Suppressor macrophage treated with lipopolysaccharide for 4 hours (primary cell): Measurements from ENCODE around the gene NSD2.
"Not testable (repeated sequence)": the region's sequence is repeated elsewhere in the genome, so short reads cannot be mapped to it uniquely, and the experiment has no call there.

Source experiments
- DNase-seq: peaks from one replicate; pipeline ENCODE4 v3.0.0-alpha.2; 2020

The NSD2 gene

DNA sequence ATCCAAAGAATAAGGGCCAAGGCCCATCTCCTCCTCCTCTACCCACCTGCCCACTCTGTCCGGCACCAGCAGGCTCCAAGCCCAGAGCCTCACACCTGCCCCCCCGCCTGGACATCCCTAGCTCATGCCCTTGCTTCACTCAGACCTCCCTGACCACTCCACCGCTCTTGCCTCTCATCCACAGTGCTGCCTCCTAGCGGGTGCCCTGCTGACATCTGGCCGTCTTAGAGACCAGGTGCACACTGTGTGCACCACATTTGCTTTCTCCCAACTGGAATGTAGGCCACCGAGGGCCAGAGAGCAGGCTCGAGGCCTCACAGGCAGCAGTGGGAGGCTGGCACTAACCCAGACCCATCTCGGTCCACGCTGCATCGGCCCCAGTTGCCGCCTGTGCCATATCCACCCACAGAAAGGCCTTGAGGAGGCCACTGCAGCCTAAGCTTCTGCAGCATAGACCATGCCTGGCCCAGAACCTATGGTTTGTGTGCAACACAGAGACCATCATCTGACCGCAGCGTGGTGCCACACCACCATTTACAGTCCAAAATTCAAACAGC lies 28.8 kb upstream of the NSD2 start:
- DNase-seq: no peak

DNA sequence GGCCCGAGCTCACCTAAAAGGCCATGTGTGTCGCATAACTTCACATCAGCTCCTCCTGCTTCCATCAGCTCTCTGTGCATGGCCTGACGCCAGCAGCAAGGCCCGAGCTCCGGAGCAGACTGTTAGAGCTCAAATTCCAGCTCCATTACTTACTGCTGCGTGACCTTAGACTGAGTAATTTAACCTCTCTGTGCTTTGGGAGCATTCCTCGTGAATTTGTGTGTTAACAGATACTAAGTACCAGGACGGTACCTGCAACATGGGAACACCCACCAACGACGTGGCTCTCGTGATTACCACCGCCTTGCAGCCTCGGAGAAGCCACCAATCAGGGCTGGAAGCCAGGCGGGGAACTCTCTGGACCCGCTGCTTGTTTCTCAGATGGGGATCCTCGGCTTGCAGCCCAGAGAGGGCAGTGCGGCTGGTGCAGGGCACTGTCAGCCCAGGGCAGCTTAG lies 28.2 kb upstream of the NSD2 start:
- no peak for DNase-seq

DNA sequence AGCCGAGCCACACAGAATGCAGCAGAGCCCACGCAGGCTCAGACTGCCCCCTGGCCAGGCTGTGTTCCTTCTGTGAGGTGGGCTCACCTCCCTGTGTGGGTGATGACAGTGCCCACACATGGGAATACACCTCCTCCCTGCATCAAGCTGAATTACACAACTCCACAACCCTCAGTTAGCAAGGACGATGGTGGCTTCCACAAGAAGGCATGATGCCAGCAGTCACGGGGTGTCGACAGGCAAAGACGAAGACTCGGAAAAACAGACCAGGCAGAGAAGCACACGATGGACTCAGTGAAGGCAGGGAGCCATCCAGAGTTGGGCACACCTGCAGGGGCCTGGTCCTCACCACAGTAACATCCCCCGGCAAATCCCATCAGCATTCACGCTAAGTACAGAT lies 27.3 kb upstream of the NSD2 start:
- no peak for DNase-seq

DNA sequence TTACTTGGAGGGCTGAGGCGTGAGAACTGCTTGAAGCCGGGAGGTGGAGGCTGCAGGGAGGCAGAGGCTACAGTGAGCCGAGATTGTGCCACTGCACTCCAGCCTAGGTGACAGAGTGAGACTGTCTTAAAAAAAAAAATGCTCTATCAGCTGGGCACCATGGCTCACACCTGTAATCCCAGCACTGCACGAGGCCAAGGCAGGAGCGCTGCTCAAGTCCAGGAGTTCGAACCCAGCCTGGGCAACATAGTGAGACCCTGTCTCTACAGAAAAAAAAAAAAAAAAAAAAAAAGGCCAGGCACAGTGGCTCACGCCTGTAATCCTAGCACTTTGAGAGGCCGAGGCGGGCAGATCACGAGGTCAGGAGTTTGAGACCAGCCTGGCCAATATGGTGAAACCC lies 26.6 kb upstream of the NSD2 start:
- not testable (repeated sequence) for DNase-seq

DNA sequence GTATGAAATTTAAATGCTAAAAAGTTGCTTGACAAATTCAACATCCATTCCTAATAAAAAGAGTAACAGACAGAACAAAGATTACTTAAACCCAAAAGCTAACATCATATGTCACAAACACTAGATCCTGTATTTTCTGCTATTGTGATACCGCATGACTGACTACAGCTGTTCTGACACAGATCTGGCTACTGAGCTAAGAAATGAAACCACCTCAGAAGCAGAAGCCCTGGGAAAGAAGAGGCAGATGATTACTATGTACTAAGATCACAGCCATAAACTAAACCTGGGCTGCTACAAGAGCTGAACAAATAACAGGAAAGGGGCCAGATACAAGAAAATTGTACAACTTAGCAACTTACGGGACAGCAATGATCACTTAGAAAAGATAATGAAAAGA lies 24.6 kb upstream of the NSD2 start:
- DNase-seq: no peak

DNA sequence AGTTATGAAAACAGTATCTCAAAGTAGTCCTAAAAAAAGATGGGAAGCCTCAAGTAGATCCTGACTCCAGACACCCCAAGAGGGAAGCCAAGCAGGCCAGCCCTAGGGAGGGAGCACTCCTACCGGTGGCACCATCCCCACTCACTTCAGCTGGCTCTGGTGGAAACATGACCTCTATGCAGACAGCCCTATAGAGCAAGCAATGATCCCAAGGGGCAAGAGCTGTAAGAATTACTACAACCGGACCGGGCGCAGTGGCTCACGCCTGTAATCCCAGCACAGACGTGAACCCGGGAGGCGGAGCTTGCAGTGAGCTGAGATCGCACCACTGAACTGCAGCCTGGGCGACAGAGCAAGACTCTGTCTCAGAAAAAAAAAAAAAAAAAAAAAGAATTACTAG lies 20.9 kb upstream of the NSD2 start:
- DNase-seq: no peak

DNA sequence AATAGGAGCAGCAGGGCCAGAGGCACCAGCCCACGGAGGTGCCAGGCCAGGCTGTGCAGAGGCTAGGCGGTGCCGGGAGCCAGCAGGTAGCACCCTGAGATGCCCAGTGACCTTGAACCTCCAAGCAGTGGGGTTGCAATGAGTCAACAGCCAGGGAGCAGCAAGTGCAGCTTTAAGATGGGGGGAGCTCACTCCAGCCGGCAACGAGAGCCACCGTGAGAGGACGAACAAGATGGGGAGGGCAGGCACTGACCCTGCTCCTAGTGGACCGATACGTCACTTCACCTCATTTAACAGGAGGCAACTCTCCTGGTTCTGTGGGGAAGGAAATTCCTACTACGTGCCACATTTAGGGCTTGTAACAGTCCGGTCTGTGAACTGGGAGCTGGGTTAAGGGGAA lies 20.0 kb upstream of the NSD2 start:
- DNase-seq: no peak

DNA sequence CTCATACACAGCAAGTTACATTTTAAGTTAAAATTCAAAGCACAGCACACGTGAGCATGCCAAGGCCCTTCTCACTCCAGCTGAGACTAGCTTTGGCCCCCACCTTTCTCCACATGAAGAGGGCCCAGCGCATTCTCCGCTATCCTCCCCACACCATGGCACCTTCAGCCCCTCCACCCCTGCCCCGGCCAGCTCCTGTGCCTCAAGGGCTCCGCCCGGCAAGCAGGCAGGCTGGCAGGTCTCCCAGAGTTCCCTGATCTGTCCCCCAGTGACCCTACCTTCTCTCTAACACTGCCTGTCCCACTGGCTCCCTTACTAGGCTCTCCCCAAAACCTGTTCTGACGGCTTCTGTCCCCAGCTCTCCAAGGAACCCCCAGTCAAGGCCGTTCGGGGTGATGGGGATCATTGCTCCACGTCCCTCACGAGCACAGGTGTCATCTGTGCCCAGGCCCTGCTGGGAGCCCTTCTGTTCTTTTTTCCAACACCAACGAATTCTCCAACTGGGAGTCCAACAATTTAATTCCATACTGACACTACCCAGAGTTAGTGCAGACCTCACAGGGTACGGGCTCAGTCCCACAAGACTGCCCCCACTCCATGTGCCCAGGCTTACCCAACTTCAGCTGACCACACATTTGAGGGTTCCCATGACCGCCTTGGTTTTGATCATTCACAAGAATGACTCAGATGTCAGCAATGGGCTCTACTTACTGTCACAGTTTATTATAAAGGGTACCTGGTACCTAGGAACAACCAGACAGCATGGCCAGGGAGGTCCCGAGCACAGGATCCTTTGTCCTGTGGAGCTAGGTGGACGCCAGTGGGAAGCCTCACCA lies 19.4 kb upstream of the NSD2 start:
- peak; percentile 27 for DNase-seq

DNA sequence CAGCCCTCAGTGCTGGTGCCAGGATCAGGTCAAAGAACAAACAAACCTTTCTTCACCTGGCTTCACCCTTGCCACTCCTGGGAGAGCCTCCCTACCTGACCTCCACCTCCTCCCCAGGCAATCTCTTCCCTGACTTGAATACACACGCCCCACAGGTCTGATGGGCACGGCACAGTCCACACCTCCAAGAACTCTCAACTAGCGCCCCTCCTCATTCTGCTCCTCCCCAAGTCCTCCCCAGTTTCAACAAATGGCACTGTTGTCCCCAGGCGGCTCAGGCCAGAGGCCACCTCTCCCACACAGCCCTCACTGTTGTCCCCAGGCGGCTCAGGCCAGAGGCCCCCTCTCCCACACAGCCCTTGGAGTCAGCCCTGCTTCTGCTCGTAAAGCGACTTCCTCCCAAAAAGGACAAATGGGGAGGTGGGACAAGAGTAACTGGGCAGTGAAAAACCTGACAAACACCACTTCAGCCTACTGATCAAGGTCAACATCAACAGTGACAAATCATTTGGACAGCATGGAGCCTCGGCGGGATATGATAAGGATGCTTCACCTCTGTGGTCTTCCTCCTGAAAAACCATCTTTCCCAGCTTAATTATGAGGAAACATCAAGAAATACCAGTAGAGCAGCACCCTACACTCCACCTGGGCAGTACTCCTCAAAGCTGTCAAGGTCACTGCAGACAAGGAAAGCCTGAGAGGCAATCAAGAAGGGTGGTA lies 18.1 kb upstream of the NSD2 start:
- DNase-seq: no peak

DNA sequence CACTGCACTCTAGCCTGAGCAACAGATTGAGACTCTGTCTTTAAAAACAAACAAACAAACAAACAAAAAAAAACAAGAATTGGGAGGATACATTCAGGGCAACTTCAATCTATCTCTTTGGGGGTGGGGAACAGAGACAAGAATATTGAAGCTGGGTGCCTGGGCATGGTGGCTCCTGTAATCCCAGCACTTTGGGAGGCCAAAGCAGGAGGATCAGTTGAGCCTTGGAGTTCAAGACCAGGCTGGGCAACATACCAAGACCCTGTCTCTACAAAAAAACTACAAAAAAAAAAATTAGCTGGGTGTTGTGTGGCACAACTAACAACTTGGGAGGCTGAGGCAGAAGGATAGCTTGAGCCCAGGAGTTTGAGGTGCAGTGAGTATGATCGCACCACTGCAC lies 16.4 kb upstream of the NSD2 start:
- DNase-seq: no peak

DNA sequence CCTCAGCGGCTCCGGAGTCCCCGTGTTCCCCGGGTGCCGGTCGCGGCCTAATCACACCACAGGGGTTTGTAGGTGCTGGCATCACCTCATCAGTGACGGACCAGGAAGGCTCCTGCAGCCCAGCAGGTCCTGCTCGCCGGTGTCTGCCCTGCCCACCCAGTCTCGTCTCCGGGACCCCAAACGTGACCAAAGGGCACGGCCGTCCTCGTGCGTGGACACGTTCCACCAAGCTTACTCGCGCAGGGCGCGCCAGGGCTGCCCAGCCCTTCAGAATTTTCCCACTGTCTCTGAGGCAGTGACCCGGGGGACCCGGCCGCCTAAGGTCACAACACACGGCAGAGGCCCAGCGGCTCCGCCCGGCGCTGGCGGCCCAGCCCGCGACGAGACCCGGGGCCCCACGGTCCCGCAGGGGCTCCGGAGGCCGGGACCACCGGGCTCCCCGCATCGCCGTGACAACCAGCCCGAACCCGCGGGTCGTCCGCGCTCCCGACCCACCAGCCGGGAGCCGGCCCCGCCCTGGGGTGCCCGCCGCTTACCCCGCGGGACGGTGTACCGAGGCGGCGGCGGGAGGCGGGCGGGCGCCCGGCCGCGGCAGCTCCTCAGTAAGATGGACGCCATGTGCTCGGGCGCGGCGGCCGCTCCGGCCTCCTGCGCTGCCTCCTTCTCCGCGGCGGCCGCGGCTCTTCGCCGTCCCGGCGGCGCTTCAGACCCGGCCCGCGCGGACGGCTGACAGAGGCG lies 15.7 kb upstream of the NSD2 start:
- DNase-seq: peak; percentile 12

DNA sequence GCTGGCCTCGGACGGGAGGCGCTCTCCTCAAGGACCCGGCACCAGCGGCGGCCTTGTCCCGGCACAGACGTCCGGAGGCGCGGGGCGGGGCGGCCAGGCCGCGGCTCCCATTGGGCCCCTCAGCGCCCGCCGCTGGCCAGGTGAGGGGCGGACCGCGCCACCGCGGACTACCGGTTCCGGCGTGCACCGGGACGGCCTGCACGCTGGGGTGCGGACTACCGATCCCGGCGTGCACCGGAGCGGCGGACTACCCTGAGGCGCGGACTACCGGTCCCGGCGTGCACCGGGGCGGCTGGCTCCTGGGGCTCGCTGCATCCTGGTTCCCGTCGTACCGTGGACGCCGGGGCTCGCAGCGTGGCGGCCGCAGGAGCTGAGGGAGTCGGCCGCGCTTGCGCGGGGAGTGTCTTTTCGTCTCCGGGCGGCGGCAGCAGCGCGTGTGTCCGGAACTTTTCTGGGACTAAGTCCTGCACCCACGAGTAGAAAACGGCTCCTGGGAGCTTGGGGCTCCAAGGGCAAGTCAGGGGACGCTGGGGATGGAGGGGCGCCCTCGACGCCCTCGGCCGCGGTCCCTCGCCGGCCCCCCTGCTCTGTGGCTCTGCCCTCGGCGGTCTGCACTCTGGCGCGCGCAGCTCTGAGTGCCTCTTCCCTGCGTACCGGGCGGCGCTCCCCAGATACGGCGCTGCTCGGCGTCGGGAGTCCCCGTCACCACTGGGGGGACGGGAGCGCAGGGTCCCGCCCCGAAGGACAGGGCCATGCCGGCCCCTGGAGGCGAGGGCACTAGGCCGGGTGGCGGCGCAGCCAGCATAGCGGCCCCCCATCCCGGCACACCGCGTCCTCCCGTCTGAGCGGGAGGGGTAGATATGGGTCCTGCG lies 14.9 kb upstream of the NSD2 start, which contains the start of gene LETM1:
LETM1 (minus strand) TSS at position 86 of the 872 bp plus-strand sequence. CDS start 206 bp downstream, outside the sequence.
- peak; percentile 95 for DNase-seq

DNA sequence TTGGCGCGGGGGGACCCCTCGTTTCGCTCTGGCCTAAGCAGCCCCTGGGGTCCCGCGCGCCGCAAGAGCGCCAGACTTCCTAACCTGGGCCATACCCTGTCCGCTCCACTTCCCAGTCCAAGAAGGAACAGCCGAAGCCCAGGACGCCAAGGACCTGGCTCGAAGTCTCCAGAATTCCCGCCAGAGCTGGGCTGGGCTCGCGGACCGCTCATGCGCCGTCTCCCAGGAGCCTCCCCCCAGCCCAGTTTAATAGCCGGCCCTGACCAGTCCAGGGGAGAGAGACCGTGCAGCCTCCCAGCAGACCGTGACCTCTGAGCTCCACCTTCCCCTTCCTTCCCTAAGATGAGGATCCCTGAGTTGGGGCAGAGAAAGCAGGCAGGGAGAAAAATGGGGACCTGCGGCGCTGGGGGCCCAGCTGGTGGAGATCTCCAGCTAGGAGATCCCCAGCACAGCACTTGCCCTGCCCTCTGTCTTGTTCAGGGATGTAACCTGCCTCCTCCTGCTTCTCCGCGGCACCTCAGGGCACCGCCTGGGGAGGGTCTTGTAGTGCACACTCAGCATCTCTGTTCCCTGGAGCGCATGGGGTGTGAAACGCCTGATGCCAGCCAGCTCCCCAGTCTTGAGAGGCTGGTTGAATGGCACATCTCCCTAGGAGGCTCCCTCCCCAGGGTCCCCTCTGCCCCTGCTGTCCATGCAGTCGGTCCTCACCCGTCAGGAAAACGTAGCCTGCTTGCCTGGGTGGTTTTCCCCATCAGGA lies 14.1 kb upstream of the NSD2 start:
- DNase-seq: no peak

DNA sequence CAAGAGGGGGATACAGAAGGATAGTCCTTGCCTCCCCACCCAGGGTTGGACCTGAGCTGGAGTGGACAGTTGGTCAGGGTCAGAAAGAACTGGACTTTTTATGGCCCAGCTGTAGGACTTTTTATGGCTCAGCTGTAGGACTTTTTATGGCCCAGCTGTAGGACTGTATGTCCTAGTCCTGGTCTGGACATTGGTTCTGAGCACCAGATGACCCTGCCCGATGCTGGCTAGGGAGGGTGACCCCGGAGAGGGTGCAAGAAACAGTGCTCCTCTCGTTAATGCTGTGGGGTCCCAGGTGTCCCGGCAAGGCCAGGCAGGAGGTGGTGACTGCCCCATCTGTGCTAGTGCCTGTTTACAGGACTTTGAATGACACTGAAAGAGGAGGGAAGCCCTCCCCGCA lies 13.3 kb upstream of the NSD2 start:
- no peak for DNase-seq

DNA sequence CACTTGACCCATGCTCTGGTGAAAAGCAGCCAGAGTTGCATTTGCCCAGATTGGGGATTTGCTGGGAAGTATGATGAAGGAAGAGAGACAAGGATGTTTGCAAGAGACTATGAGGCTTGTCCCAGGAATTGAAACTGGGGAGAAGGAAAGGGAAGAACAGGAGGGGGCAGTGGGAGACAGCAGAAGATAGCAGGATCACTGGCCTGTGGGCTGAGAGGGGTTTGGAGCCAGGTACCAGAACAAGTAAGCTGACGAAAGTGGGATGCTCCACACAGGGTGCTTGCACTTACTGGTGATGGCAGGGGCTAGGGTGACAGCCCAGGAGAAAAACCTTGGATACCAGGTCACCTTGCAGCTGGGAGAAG lies 11.8 kb upstream of the NSD2 start:
- DNase-seq: no peak

DNA sequence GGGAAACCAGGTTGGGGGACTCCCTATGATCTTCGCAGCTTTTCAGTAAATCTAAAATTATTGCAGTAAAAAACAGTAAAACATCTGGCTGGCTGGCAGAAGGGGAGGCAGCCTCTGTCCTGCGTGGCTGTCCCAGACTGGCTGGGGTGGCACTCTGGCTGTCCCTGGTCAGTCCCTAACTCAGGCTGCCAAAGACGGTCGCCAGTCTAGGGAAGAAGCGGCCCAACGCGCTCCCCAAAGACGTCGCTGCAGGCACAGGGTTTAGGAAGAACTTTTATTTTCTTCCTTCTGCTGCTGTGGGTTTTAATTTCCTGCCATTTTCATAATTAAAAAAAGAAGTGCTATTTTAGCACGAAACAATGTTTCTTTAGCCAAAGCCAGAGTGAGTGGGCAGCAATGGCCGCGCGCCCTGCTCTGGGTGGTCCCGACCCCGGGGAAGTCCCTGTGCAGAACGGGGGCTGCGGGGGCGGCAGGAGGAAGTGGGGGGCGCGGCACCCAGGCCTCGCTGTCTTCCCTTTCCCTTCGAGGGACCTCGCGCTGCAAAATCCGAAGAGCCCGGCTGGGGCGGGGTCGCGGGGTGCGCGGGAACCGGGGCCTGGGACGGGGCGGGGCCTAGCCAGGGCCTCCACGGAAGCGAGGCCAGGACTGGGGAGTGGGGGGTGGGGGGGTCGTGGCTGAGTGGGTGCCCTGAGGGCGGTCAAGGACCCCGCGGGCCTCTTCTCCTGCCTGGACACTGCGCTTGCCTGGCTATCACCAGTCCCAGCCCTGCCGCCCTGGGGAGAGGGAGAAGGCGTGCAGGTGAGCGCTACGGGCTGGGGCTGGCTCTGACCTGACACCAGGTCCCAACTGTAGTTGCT lies 8.9 kb upstream of the NSD2 start:
- peak; percentile 12 for DNase-seq

DNA sequence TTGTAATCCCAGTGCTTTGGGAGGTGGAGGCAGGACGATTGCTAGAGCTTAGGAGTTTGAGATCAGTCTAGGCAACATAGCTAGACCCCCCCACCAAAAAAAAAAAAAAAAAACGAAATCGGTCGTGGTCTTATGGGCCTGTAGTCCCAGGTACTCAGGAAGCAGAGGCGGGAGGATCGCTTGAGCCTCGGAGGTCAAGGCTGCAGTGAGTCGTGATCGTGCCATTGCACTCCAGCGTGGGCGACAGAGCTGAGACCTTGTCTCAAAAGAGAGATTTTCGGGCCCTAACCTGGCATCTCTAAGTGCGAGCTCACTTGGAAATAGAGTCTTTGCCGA lies 8.3 kb upstream of the NSD2 start:
- no peak for DNase-seq

DNA sequence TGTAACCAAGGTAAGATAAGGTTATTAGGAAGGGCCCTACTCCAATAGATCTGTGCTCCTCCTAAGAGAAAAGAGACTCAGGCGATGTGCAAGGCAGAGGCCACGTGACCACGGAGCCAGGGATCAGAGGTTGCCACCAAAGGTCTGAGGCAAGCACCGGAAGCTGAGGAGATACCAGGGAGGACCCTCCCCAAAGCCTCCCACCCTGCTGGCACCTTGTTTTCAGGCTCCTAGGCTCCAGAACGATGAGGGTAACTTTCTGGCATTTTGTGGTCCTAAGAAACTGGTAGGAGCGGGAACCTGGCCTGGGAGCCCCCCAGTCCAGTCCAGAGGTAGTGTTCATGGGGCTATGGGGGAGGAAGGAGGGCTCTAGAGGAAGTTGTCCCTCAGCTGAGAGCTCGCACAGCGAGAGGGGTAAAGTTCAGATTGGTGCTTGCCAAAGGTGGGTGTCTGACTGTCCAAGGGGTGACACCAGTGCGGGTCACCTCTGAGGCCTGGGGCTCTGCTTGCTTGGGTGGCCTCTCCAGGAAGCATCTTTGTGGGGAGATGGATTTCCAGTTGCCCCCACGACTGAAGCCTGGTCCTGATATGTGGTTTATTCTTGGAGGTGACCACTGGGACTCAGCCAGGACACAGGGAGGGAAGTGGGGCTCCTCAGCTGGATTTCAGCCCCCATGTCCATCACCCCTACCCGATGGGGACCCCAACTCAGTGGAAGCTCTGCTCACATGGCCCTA lies 7.7 kb upstream of the NSD2 start:
- DNase-seq: no peak

DNA sequence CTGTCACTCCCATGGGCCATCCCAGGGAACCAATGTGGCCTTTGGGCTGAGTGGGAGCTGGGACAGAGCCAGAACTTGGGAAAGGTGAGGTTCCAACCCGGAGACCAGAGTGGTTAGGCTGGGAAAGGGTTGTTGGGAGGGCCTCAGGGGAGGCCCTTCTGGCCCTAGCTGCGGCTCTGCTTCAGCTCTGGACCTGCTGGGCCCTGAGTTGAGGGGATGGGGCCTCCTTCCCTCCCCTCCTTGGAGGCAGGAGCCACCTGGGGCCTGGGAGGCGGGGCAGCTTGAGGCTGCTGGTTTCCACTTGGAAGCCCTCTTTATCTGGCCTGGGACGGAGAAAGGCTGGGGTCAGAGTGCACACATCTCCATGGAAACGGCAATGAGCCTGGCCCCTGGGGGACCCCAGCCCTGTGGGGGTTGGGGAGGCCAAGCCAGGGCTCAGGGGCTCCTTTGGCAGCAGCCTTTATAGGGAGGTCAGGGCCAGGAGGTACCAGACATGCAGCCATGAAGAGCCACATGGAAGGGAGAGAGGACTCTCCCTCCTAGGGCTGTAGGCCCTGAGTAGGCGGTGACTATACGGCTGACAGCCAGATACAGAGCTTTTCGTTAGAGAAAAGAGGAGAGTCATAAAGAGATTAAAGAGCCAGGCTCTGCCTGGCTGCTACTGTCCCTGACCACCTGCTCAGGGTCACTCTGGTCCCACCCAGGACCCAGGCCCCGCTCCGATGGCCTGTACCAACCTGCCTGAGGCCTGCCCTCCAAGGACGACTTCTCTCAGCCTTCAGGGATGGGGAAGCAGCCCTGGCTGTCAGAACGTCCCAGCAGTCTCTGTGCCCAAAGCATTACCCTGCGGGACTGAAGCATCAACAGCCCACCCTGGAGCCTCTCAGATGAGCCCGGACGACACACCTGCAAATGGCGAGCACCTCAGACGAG lies 6.9 kb upstream of the NSD2 start:
- DNase-seq: no peak
